HG02610 (cell line): ENCODE measurements around the gene RALGAPA2.
"Not testable (repeated sequence)": the region's sequence is repeated elsewhere in the genome, so short reads cannot be mapped to it uniquely, and the experiment has no call there.

Experiments
- ATAC-seq: cut with Tn5 transposase; IDR thresholded peaks from one replicate; pipeline ENCODE4 v1.9.1; 2021; ENCODE audit warnings: mild to moderate bottlenecking, moderate library complexity; ENCODE audit not compliant: unreplicated experiment

RALGAPA2 gene

DNA sequence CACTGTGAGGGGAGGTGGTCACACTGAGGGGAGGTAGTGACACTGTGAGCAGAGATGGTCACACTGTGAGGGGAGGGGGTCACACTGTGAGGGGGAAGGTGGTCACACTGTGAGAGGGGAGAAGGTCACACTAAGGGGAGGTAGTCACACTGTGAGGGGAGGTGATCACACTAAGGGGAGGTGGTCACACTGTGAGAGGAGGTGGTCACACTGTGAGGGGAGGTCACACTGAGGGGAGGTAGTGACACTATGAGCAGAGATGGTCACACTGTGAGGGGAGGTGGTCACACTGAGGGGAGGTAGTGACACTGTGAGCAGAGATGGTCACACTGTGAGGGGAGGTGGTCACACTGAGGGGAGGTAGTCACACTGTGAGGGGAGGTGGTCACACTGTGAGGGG lies 356.9 kb downstream of the RALGAPA2 start:
- not testable (repeated sequence) for ATAC-seq

- no peak for ATAC-seq
Measured at GRCh38 chr20:20353576-20353975, 358.9 kb downstream of the RALGAPA2 start.

DNA sequence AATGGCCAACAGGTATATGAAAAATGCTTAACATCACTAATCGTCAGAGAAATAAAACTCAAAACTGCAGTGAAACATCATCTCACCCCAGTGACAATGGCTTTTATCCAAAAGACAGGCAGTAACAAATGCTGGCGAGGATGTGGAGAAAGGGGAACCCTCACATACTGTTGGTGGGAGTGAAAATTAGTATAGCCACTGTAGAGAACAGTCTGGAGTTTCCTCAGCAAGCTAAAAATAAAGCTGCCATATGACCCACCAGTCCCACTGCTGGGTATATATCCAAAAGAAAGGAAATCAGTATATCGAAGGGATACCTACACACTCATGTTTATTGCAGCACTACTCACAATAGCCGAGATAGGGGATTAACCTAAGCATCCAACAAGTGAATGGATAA lies 368.0 kb downstream of the RALGAPA2 start:
- no peak for ATAC-seq

- ATAC-seq, result no peak
Measured at GRCh38 chr20:20343932-20344331, 368.5 kb downstream of the RALGAPA2 start.
